HG03060 (cell line): ENCODE measurements around the gene FAM241A.
"Not testable (repeated sequence)": the region's sequence is repeated elsewhere in the genome, so short reads cannot be mapped to it uniquely, and the experiment has no call there.

Source experiments
- ATAC-seq: cut with Tn5 transposase; IDR thresholded peaks from one replicate; pipeline ENCODE4 v1.9.1; 2021; ENCODE audit warnings: low read depth, moderate number of reproducible peaks; ENCODE audit not compliant: unreplicated experiment

FAM241A gene

DNA sequence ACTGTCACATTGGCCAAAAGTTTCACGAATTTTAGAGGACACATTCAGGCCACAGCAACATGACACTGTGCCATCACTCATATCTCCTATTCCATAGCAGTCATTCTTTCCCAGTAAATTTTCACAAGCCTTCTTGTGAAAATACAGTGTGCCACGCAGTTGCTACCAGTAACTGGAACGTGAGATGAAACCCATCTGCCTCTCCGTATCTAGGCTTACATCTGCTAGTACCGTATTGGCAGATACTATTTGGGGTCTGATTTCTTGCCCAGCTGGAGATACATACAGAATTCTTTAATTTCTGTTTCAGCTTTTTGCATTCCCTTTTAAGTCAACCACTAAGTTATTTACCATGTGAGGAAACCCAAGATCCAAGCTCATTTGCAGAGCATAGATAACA lies 8.7 kb upstream of the FAM241A start:
- ATAC-seq: no peak

DNA sequence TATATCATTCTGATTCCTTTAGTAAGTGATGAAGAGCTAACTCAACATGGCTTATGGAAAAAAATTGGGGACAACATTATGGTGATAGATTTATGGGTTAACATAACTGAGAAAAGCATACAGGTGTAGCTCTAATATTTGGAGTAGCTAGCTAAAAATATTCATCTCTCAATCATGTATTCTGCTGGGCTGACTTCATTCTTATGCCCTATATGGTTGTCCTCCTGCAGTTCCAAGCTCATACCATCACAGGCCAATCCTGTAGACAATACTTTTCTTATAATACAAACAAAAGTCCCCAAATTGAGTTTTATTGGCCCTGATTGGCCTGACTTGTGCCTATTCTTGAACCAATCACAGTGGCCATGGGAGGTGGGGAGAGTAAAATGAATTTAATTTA lies 6.7 kb upstream of the FAM241A start:
- ATAC-seq: no peak

DNA sequence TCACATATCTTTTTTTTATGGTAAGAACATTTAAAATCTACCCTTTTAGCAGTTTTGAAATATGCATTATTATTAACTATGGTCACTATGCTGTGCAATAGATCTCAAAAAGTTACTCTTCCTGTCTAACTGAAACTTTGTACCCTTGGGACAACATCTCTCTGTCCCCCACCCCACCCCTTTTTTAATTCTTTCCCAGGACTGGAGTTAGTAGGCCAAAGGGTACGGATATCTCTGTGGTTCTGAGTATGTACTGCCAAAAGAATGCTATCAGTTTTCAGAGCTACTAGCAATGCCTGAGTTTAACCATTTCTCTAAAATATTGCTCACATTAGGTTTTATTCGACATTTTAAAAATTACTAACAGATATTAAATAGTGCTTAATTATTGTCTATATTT lies 4.7 kb upstream of the FAM241A start:
- ATAC-seq: no peak

DNA sequence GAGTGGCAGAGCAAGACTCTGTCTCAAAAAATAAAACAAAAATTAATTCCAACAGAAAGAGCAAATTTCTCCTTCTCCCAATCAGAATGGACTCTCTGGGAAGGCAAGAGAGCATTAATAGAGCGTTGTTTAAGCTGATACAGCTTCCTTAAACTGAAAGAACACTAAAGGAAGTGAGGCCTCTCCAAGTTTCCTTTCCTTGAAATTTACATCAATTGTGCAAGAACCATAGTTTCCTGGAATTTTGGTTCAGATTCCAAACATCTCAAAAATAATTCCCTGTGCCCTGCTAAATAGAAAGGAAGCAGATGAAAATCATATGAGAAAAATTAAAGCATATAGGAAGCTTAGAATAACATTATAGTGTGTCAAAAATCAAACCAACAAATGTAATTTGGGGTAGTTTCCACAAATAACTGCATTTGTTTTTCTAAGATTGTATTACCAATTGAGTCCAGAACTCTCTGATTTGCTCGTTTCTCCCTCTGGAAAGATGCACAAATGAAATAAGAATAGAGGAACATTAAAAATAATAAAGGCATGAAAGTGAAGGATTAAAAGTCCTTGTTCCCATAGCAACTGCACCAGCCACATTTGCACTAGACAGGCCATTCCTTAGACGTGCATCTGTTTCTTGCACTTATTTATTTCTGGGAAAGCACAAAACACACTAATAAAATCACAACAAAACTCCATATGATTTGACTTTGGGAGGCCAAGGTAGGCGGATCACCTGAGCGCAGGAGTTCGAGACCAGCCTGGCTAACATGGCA lies 3.7 kb upstream of the FAM241A start:
- no peak for ATAC-seq

DNA sequence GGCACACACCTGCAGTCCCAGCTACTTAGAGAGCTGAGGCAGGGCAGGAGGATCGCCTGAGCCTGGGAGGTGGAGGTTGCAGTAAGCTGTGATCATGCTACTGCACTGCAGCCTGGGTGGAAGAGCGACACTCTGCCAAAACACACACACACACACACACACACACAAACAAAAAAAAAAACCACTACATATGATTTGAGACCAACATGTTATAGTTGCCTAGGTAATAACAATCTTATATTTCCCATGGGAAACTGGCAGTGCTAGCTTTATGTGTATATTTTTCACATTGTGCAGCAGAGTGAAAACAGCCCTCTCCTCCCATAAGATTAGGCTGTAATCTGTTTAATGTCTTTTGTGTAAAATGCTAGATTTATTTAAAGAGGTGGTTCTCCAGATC lies 3.1 kb upstream of the FAM241A start:
- ATAC-seq: no peak

DNA sequence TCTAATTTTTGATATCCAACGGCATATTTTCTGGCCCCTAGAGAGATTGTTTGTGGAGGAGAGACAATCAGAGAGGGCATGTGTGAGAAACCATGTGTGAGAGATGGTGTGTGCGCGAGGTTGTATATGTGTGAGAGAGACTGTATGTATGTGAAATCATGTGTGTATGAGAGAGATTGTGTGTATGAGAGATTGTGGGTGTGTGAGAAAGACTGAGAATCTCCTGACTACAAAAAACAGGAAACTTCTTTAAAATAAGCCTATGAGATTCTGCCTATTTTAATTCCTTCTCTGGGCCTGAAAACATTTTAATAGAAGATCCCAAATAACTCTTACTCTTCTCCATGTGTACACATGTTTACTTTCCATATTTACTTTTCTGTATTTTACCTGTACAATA lies 1.5 kb upstream of the FAM241A start:
- ATAC-seq: no peak

DNA sequence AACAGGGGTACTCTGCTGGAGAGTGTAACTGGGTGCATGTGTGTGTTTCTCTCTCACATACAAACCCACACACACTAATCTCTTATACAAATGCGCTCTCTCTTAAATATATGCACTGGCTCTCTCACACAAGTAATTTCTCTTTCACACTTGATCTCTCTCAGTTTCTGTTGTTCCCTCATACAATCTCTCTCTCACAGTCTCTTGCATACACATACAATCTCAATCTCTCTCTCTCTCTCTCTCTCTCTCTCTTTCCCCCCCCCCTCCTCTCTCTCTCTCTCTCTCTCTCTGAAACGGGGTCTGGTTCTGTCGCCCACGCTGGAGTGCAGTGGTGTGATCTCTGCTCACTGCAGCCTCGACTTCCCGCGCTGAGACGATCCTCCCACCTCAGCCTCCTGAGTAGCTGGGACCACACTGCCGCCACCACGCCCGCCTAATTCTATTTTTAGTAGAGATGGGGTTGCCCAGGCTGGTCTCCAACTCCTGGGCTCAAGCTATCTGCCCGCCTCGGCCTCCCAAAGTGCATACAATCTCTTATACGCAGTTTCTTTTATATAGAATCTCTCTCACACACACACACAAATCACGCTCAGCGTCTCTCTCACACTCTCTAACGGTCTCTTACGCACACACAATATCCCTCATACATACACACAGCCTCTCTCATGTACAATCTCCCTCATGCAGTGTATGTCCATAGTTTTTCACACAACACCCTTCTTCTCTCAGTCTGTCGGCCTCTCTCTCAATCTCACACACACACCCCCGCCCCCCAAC lies 518 bp upstream of the FAM241A start:
- no peak for ATAC-seq

DNA sequence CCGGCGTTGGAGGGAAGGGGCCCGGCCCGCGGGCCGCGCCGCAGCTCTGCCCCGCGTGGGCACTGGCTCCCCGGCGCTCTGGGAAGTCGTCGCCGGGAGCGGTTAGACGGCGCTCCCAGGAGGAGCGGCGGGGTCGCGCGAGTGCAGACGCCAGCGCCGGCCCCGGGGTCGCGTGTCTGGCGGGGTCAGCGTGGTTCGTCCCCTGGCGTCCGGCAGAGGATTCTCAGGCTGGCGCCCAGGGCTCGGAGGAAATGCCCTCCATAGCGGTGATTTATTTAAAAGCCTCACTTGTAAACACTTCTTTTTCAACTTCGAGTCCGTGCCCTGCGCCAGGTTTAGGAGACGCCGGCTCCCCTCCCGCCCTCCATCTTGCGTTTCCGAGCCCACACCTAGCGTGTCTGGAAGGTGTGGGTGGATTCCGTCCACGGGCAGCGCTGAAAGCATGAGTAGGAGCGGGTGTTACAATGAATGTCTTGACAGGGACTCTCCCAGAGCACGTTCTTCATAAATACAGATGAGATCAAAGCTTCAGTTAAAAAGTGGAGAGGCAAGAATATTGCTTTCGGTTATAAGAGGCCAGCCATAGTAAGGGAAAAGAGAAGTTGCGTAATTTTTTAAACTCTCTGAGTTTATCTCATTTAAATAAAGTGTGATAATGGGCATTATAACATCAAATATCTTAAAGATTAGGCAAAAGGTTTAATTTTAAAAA lies 692 bp downstream of the FAM241A start:
- peak; percentile 44 for ATAC-seq

DNA sequence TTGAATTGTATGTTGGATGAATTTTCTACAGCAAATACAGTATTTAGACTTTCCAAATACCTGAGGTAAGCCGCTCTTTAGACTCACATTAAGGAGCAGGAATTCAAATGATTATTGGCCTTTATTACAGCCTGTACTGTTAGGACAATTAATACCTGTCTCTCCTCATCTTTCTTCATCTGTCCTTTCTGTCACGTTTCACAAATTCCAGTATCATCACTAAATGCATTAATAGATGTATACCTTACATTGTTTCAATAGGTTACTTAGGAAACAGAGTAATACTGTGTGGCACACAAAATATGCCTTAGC lies 1.2 kb downstream of the FAM241A start:
- ATAC-seq: no peak

DNA sequence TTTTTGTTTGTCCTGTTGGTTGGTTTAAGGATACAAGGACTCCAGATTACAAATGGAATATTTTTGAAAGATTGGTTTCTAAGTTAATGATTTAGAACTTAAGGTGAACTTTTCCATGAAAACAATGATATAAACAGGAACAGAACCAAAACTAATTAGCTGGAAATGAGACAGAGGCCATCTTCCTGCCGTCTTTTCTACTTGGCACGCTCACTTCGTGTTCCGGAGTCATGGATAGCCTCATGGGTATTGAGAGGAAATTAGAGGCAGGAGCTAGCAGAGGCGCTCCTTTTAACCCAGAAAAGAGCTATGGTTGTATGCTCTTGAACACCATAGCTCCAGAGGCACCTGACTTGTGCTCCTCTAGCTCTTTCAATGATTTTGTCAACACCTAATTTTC lies 2.4 kb downstream of the FAM241A start:
- no peak for ATAC-seq

DNA sequence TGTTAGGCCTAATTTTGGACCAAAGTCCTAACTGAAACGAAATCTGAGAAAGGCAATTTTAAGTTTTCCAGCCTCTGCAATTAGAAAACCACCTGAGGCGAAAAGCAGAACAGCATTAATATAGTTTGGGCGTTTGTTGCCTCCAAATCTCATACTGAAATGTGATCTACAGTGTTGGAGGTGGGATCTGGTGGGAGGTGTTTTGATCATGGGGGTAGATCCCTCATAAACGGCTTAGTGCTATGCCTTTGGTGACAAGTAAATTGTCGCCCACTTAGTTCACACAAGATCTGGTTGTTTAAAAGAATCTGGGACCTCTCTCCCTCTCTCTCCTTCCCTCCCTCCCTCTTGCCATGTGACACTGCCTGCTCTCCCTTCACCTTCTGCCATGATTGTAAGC lies 5.7 kb downstream of the FAM241A start:
- no peak for ATAC-seq

DNA sequence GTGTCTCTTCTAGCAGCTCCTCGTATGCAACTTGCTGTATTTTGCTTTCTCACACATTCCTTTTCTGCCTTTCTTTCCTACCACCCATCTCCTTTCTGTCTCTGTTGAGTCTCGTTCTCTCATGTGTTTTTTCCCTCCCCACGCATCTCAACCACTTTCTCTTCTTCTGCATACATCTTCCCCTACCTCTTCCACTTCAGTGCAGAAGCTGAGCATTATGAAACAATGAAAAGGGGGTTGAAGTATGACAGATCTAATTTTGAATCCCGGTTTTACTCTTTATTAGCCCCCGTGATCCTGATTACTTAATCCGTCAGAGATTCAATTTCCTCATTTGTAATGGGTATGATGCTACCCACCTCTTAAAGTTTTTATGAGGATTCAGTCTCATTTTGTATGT lies 7.3 kb downstream of the FAM241A start:
- no peak for ATAC-seq

DNA sequence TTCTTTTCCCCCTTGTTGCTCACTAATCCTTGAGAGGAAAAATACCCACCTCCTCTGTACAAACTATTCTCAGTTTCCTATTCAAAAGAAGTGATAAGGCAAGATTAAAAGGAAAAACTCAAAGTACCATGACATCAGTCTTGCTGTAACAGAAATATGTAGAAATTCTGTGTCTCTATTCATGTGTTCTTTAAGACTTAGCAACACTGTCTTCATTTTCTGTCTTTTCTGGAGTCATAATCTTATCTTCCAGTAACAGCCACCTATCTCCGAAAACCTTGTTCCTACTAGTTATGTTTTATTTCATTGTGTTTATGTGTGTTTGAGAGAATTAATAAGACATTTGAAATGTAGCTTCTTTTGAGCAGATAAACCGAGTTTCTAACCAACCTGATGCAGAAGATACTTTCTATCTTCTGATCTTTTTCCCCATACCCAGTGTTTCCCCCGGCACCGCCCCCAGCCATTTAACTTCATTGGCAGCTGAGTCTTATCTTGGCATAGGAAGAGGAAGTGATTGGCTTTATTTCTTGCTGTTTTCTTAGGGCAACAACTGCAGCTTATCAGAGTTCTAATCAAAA lies 8.0 kb downstream of the FAM241A start:
- no peak for ATAC-seq

DNA sequence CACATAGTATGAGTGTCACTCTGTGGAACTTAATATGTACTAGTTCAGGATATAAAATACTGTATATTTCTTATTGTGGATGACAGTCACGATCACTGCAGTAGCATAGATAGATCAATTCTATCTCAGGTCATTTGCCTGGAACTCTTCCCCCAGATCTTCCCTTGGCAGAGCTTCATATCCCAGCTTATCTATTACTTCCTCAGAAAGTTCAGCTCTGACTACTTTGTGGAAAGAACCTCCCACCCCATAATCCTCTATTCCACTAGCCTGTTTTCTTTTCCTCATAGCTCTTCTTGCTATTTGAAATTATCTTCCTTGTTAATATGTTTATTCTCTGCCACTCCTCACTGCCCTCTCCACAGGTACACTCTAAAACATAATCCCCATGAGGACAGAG lies 10.9 kb downstream of the FAM241A start:
- no peak for ATAC-seq

DNA sequence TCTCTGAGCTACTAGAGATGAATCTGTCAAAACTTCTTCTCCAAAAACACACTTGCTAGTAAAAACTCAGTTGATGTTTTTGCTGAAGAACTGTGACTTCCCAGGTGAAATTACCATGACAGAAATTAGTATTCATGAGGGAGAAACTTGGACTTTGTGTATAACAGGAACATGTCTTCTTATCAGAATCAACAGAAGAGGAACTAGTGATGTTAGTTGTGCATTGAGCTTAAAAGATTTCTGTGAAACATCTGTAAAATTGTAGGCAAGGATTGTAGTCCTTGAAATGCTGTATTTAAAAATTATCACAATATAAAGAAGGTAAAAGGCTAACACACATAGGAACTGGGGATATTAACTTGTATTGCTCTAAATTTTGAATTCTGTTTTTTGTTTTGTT lies 11.3 kb downstream of the FAM241A start:
- no peak for ATAC-seq

DNA sequence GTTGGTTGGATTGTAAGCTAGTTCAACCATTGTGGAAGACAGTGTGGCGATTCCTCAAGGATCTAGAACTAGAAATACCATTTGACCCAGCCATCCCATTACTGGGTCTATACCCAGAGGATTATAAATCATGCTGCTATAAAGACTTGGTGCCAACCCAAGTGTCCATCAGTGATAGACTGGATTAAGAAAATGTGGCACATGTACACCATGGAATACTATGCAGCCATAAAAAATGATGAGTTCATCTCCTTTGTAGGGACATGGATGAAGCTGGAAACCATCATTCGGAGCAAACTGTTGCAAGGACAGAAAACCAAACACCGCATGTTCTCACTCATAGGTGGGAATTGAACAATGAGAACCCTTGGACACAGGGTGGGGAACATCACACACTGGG lies 18.5 kb downstream of the FAM241A start:
- not testable (repeated sequence) for ATAC-seq

DNA sequence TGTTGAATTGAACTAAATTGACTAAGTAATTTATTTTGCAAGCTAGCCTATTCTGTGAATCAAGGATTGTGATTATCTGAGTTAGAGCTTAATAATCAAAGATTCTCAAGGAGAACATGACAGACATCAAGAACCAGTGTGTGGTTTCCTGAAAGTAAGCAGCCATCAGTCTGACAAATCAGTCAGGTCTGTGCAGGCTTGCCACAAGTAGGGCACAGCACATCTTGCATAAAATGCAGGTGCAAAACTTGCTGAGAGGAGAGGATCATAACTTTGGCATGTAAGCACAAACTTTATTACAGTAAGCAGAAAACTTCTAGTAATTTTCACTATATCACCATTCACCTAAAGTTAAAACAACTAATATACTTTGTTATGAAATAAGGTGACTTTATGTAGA lies 22.5 kb downstream of the FAM241A start:
- no peak for ATAC-seq

DNA sequence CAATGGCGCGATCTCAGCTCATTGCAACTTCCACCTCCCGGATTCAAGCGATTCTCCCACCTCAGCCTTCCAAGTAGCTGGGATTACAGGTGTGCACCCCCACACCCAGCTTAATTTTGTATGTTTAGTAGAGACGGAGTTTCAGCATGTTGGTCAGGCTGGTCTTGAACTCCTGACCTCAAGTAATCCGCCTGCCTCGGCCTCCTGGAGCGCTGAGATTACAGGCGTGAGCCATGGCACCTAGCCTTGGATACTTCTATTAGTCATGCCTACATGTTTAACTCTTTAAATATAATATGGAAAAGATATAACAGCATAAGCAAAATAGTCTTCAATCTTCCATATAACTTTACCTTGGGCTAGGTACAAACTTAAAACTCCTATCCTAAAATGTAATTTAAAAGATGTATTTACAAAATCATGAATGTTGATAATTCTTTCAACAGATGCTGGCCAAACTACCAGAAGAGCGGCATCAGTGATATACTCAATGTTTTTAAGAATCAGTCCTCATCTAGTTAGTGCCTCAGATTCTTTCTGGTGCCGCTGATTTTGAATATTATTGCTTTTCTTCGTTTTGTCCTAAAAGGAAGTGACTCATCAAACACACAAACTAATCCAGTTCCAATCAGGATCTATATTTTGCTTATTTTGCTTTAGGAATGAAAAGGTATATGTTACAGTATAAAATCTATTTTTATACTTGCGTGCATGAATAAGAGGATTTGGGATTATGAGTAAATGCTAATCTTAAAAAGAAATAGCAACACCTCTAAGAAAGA lies 23.7 kb downstream of the FAM241A start:
- no peak for ATAC-seq

DNA sequence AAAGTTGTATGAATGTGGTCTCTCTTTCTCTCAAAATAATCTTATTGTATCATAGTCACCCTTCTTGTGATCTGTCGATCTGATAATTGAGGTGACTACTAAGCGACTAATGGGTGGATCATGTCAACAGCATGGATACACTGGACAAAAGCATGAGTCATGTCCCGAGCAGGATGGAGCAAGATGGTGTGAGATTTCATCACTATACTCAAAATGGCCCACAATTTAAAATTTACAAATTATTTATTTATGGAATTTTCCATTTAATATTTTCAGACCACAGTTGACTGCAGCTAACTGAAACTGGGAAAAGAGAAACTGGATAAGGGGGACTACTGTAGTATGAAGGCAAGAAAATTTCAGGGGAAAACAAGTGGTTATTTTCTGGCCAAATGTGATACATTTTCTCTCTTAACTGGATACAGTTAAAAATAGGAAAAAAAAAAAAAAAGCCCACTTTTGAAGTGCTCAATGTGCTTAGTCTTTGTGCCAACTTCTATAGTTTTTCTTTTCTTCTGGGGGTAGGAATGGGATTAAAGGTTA lies 25.3 kb downstream of the FAM241A start:
- no peak for ATAC-seq

DNA sequence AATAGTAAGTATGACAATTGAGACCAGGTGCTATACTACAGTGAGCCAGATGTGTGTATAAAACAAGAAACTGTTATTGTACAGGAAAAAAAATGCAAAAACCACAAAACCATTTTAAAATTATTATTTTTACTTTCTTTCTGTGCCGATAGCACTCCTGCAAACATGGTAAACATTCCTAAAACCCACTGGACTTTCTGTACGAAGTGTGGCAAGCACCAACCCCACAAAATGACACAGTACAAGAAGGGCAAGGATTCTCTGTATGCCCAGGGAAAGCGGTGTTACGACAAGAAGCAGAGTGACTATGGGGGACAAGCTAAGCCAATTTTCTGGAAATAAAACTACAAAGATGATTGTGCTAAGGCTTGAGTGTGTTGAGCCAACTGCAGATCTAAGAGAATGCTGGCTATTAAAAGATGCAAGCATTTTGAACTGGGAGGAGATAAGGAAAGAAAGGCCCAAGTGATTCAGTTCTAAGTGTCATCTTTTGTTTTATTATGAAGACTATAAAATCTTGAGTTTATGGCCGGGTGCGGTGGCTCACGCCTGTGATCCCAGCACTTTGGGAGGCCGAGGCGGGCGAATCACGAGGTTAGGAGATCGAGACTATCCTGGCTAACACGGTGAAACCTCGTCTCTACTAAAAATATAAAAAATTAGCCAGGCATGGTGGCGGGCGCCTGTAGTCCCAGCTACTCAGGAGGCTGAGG lies 26.0 kb downstream of the FAM241A start:
- ATAC-seq: not testable (repeated sequence)
